DOHH2 (cell line): Measurements from ENCODE around the gene ANKRD13C.

Experiments used
- H3F3A ChIP-seq: fragments of 200-600 bp; sonication (generic), shearing (Covaris generic); 2 replicates; pipeline ENCODE4 v1.6.0; 2016; ENCODE audit warnings: antibody characterized with exemption, mild to moderate bottlenecking; ENCODE audit not compliant: control insufficient read depth, insufficient read depth
- H3K27ac ChIP-seq: fragments of 200-600 bp; sonication (generic); 2 replicates; pipeline ENCODE4 v1.5.1; 2014; ENCODE audit warnings: low read depth, mild to moderate bottlenecking, low read length, moderate library complexity
- H3K27me3 ChIP-seq: fragments of 200-600 bp; sonication (generic); 2 replicates; pipeline ENCODE4 v1.6.1; 2014; ENCODE audit warnings: mild to moderate bottlenecking, low read length, mixed read lengths; ENCODE audit not compliant: control insufficient read depth
- H3K36me3 ChIP-seq: fragments of 200-600 bp; sonication (generic); 2 replicates; pipeline ENCODE4 v1.6.1; 2014; ENCODE audit warnings: mild to moderate bottlenecking, low read length, moderate library complexity, mixed read lengths; ENCODE audit not compliant: control insufficient read depth
- H3K4me1 ChIP-seq: fragments of 200-600 bp; sonication (generic); 2 replicates; pipeline ENCODE4 v1.6.1; 2014; ENCODE audit warnings: mild to moderate bottlenecking, low read length, mixed read lengths; ENCODE audit not compliant: control insufficient read depth
- H3K4me2 ChIP-seq: fragments of 200-600 bp; sonication (generic); 2 replicates; pipeline ENCODE4 v1.6.0; 2014; ENCODE audit warnings: mild to moderate bottlenecking, low read length, moderate library complexity
- H3K4me3 ChIP-seq: fragments of 200-600 bp; sonication (generic); 2 replicates; pipeline ENCODE4 v1.5.1; 2014; ENCODE audit warnings: mild to moderate bottlenecking, low read length, mixed read lengths
- H3K79me2 ChIP-seq: fragments of 200-600 bp; sonication (generic); 2 replicates; pipeline ENCODE4 v1.6.1; 2014; ENCODE audit warnings: mild to moderate bottlenecking, low read length, mixed read lengths; ENCODE audit not compliant: control insufficient read depth
- H3K9me2 ChIP-seq: fragments of 200-600 bp; sonication (generic); replicated peaks from 2 replicates; pipeline ENCODE4 v1.6.1; 2014; ENCODE audit warnings: mild to moderate bottlenecking, low read length, mixed read lengths; ENCODE audit not compliant: control insufficient read depth
- H3K9me3 ChIP-seq: fragments of 200-600 bp; sonication (generic); 2 replicates; pipeline ENCODE4 v1.6.1; 2014; ENCODE audit warnings: antibody characterized with exemption, low read length, mixed read lengths; ENCODE audit not compliant: control insufficient read depth, insufficient read depth
- H4K20me1 ChIP-seq: fragments of 200-600 bp; sonication (generic); 2 replicates; pipeline ENCODE4 v1.6.0; 2014; ENCODE audit warnings: low read depth, mild to moderate bottlenecking, antibody characterized with exemption, low read length, moderate library complexity; ENCODE audit not compliant: control insufficient read depth, insufficient read depth
- EZH2phosphoT487 ChIP-seq: fragments of 200-600 bp; sonication (generic); IDR thresholded peaks from 2 replicates; pipeline ENCODE4 v1.6.1; 2017; ENCODE audit warnings: borderline replicate concordance, mild to moderate bottlenecking, antibody characterized with exemption, low read length, moderate library complexity, mixed read lengths
- TF ChIP-seq, protein P1 (sequence below): fragments of 200-600 bp; sonication (generic); IDR thresholded peaks from one replicate; pipeline ENCODE4 v1.5.1; 2014; ENCODE audit warnings: antibody characterized with exemption, mild to moderate bottlenecking, low read depth, low read length; ENCODE audit not compliant: poor library complexity, severe bottlenecking

The ANKRD13C gene

DNA sequence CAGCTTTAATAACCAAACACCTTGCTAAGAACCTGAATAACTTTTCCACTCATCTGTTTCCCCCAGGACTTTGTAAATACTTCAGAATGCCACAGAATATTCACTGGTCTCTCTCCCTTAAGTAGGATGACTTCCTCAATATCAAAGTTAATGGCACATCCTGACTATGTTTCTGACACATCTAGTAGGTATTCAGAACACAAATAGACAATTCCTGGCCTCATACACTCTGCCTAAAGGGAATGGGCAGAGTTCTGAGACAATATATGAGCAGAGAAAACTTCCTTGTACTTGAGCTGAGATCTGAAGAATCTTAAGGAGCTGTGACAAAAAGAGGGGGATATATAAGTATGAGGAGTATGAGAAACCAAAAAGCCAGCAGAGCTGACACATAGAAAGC, 34.8 kb downstream of the ANKRD13C start:
- H3K27me3 ChIP-seq: no peaks in the 10 kb centered on the region
- no peak overlapping the region for H3K4me3 ChIP-seq
- 0 out of 2 replicates have a peak, but pooled peaks cover 5% of the 10 kb centered on the region for H3F3A ChIP-seq
- no peaks in the 10 kb centered on the region for H3K9me3 ChIP-seq
- H4K20me1 ChIP-seq: no peaks in the 10 kb centered on the region
- H3K4me1 ChIP-seq: no peaks in the 10 kb centered on the region
- no peaks in the 10 kb centered on the region for H3K9me2 ChIP-seq
- no peak overlapping the region for H3K4me2 ChIP-seq
- peaks cover 15% of the 10 kb centered on the region for H3K36me3 ChIP-seq
- H3K27ac ChIP-seq: no peak overlapping the region
- peaks cover 23% of the 10 kb centered on the region for H3K79me2 ChIP-seq
- no peak for TF ChIP-seq EZH2phosphoT487
- TF ChIP-seq, protein P1, sequence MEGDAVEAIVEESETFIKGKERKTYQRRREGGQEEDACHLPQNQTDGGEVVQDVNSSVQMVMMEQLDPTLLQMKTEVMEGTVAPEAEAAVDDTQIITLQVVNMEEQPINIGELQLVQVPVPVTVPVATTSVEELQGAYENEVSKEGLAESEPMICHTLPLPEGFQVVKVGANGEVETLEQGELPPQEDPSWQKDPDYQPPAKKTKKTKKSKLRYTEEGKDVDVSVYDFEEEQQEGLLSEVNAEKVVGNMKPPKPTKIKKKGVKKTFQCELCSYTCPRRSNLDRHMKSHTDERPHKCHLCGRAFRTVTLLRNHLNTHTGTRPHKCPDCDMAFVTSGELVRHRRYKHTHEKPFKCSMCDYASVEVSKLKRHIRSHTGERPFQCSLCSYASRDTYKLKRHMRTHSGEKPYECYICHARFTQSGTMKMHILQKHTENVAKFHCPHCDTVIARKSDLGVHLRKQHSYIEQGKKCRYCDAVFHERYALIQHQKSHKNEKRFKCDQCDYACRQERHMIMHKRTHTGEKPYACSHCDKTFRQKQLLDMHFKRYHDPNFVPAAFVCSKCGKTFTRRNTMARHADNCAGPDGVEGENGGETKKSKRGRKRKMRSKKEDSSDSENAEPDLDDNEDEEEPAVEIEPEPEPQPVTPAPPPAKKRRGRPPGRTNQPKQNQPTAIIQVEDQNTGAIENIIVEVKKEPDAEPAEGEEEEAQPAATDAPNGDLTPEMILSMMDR: no peak

DNA sequence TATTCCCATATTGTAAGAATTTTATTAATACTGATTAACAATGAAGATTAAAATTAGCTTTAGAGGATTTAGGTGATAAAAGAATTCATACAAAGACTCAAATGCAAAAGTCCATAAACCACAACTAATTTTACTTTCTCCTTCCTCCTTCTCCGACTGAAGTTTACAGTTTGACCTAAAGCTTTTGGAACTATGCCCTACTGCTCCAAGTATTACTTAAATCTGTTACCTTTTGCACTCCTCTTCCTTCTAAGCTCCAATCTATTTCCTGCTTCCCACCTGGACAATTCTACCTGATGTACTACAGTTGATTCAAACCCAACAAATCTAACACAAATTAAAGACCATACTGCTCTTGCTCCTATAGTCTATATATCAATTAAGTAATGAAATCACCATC, 36.3 kb downstream of the ANKRD13C start:
- TF ChIP-seq EZH2phosphoT487: no peak
- TF ChIP-seq, protein P1: no peak

DNA sequence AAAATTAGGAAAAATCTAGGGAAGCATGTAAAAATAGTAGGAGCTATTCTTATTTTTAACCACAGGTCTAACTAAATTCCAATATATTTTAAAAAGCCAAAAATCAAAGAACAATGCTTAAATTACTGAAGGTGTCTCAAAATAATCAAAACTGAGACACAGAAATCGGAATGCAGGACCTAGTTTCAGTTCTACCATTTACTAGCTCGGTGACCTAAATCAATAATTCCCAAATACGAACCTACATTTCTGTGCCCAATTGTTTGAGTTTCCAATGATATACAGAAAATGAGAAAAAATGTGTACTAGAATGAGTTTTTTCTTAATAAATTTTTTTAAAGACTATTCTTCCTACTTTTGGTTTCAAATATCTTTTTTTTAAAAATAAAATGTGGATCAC, 37.4 kb downstream of the ANKRD13C start:
- Histone ChIP-seq H3K9me2 (no peaks in the 10 kb centered on the region), H3K27ac (no peak overlapping the region), H3K4me3 (no peak overlapping the region), H3K27me3 (no peaks in the 10 kb centered on the region), H3K9me3 (no peaks in the 10 kb centered on the region), H3K4me1 (no peaks in the 10 kb centered on the region), H3K4me2 (no peak overlapping the region), H3F3A (0 out of 2 replicates have a peak, but pooled peaks cover 5% of the 10 kb centered on the region), H3K79me2 (peaks cover 18% of the 10 kb centered on the region), H4K20me1 (no peaks in the 10 kb centered on the region), H3K36me3 (0 out of 2 replicates have a peak, but pooled peaks cover 3% of the 10 kb centered on the region)
- TF ChIP-seq EZH2phosphoT487: no peak
- TF ChIP-seq, protein P1: no peak

More for the DNA sequence above, 36.3 kb downstream of the ANKRD13C start:
- no peaks in the 10 kb centered on the region for H3K9me3 ChIP-seq
- no peak overlapping the region for H3K4me2 ChIP-seq
- H3F3A ChIP-seq: 0 out of 2 replicates have a peak, but pooled peaks cover 5% of the 10 kb centered on the region
- H3K27me3 ChIP-seq: no peaks in the 10 kb centered on the region
- no peaks in the 10 kb centered on the region for H4K20me1 ChIP-seq
- H3K27ac ChIP-seq: no peak overlapping the region
- H3K79me2 ChIP-seq: peaks cover 18% of the 10 kb centered on the region
- H3K4me3 ChIP-seq: no peak overlapping the region
- H3K9me2 ChIP-seq: no peaks in the 10 kb centered on the region
- no peaks in the 10 kb centered on the region for H3K4me1 ChIP-seq
- peaks cover 7% of the 10 kb centered on the region; the same call in 1 of the 2 replicates for H3K36me3 ChIP-seq
